HG03354 (cell line): ENCODE measurements around the gene PDZRN3.

Source experiments
- ATAC-seq: cut with Tn5 transposase; IDR thresholded peaks from one replicate; pipeline ENCODE4 v1.9.1; 2021; ENCODE audit warnings: mild to moderate bottlenecking; ENCODE audit not compliant: unreplicated experiment, poor library complexity, severe bottlenecking

The PDZRN3 gene

GRCh38 chr3:73437828-73438227, 186.9 kb downstream of the PDZRN3 start:
- ATAC-seq = no peak

GRCh38 chr3:73435055-73435454, 189.7 kb downstream of the PDZRN3 start:
- no peak for ATAC-seq

DNA sequence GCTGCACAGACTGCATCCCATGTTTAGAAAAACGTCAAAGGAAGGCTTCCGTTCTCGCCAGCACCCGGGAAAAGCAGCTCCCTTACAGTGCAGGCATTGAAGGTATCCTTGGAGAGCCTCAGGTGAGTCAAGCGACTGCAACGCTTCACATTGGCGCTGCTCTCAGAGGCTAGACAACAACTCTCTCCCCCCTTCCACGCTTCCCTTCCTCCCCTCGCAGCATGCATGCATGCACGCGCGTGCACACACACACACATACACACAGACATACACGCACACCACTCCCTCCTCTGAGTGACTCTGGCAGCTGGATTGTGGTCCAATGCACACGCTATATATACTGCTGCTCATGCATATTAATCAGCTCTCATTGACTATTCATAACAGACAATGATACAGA, 191.1 kb downstream of the PDZRN3 start:
- no peak for ATAC-seq

DNA sequence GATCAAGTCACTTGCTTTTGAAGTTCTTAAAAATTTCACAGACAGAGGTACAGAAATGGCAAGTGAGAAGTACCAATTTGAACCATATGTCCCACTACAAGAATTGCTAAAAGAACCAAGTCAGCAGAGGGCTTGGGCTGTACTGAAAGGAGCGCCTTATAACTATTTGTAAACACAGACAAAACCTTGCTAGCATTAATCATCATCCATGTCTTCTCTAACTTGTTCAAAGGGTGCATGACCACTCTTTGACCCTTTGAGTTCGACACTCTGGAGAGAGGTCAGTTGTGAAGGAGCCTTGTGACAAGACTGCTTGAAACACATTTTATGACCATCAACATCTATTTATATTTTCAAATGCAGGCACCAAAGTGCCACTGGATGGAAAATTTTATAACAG, 191.7 kb downstream of the PDZRN3 start:
- no peak for ATAC-seq

GRCh38 chr3:73432706-73433032, 192.1 kb downstream of the PDZRN3 start:
- ATAC-seq = no peak

GRCh38 chr3:73432023-73432705, 192.6 kb downstream of the PDZRN3 start:
- ATAC-seq = peak; percentile 61

- no peak for ATAC-seq
Observed at GRCh38 chr3:73431183-73431900, 193.4 kb downstream of the PDZRN3 start.

DNA sequence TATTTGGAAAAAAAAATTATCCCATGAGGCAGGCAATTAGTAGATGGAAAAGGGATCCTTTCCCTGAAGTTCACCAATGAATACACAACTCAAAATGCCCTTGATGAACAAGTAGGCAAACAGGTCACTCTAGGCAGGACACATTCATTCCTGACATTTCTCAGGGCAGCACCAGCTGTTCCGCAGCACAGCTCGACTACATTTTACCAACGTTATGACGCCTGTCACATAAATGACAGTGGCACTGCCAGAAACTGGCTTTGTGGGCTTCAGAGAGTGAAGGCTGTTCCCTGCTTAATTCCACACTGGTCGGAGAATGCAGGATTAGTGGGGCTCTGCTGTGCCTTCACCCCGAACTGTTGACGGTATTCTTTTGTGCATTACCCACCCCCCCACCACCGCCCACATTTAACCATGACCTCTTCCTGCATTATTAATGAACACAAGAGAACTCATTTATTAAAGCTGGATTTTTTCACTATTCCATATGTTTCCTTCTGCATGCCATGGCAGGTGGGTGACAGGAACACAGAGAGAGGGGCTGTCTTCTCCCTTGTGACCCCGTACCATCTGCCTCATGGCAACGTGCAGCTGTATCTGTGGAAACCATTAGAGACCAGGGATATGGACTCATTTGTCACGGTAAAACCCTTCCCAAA, 197.6 kb downstream of the PDZRN3 start:
- ATAC-seq = no peak

DNA sequence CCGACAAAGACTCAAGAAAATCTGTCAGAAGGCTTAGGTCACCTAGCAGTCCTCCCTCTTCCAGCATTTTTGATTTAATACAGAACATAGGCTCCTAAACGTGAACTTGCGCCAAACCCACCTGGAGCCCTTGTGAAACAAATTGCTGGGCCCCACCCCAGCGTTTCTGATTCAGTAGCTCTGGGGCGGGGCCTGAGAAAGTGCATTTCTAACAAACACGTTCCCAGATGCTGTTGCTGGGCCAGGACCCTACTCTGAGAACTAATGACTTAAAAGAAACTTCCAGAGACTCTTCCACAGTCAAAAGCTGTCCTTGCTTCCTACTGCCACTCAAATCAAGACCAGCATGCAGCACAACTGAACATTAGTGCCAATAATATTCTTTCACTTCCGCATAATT, 198.1 kb downstream of the PDZRN3 start:
- ATAC-seq = no peak

- ATAC-seq = no peak
Observed at GRCh38 chr3:73423116-73423515, 201.6 kb downstream of the PDZRN3 start.

DNA sequence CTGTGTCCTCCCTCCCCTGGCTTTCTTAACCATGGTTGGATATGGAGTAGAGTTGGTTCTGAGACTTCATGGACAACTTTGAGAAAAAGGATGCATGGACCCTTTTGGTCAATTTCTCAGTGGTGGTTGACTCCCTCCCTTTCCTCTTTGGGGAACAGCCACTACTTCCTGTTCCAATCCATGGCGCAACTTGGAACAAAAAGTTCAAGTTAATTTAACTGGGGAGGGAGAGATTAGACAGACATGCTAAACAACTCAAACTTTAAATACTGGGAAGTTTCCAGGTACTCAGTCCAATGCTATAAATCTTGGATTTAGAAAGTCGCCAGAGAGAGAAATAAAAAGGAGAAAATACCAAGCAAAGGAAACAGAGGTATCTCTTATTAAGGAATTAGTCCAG, 202.2 kb downstream of the PDZRN3 start:
- ATAC-seq = no peak

DNA sequence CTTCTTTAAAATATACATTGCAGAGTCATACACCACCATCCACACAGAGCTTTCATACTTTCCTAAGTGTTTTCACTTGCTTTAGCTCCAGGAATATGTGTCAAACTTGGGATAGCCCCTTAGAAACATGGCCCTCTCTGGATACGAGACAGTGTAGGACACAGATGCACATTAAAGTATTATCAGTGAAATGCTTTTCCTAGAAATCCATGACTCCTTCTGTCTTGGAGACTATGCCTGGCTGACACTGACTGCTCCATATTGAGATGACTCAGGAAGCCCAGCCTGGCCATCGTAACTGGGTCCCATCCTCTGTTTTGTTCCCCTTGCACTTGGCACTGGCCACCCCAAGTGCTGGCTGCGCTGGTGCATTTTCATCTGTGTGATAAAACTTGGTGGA, 204.8 kb downstream of the PDZRN3 start:
- no peak for ATAC-seq

DNA sequence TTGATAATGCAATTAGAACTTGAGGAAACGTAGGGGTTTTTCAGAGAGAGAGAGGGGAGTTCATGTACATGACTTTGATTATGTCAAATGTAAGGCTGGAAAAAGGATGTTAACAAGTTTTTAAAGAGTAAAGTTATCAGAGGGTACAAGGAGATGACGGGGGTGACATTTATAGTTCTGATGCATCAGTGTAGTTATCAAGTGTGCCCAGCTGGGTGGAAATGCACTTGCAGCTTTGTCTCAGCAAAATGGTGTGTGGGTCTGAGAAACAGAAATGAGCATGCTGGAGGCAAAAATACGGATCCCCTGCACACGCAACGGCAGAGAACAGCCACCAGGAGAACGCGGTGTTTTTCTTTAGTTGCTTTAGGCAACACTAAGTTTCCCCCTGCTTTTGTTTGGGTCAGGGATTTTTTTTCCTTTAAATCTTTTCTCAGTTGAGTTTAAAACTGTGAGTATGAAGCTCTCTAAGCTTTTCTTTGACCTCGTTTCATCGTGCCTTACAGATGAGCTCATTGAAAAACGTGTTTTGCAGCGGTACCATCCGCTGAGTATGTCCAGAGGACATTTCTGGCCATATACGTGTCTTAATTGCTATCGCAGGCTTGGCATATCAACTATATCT, 205.4 kb downstream of the PDZRN3 start:
- ATAC-seq = no peak

GRCh38 chr3:73418681-73419080, 206.1 kb downstream of the PDZRN3 start:
- ATAC-seq = no peak

- ATAC-seq = no peak
Observed at GRCh38 chr3:73415118-73415517, 209.6 kb downstream of the PDZRN3 start.

GRCh38 chr3:73413619-73414018, 211.1 kb downstream of the PDZRN3 start:
- no peak for ATAC-seq

- no peak for ATAC-seq
Observed at GRCh38 chr3:73411993-73412392, 212.7 kb downstream of the PDZRN3 start.

GRCh38 chr3:73411545-73411944, 213.2 kb downstream of the PDZRN3 start:
- no peak for ATAC-seq

- no peak for ATAC-seq
Observed at GRCh38 chr3:73409138-73409763, 215.5 kb downstream of the PDZRN3 start.

DNA sequence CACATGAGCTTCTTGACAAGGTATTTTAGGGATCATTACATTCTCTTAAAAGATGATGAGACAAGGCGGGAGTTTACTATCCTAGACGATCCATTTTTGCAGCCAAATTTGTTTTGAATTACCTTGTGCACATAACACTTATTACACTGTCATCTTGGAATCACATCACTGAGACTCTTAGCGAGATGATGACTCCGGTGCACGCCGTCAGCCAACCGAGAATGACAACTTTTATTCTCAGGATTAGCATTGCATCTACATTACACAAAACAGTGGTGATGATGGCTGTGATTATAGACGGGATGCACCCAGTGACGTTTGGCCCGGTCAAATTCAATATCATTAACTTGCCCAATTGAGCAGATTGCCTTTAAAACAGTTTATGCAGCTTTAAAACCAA, 216.1 kb downstream of the PDZRN3 start:
- no peak for ATAC-seq
